ENCODE results near the gene DUOXA2. TPM values are rescaled to one million over a fixed set of nuclear protein-coding genes. Genes with fewer than 3 reads are reported as not detected.

DUOXA2 gene
- total and polyA plus RNA-seq, 2 of the 4 experiments (the other 2 are of a cell fraction) = not detected

- H3K9ac ChIP-seq (ENCODE audit: low read depth, low read length) = no peak overlapping the region
- no peaks in the 10 kb centered on the region for H3K9me3 ChIP-seq (ENCODE audit: control insufficient read depth, insufficient read depth, low read length)
- no peak overlapping the region for H4K91ac ChIP-seq (ENCODE audit: insufficient read depth, low read depth, low read length)
- H3K4ac ChIP-seq (ENCODE audit: low read depth, low read length) = no peak overlapping the region
- no peak overlapping the region for H3K14ac ChIP-seq (replicated peaks; ENCODE audit: low read depth, low read length)
- intact Hi-C loops (cut with micrococcal nuclease) (no loop called here), in situ Hi-C loops (cut with MboI; ENCODE audit: low sequenced_read_pairs) (no loop called here), dilution Hi-C loops (cut with HindIII; ENCODE audit: low sequenced_read_pairs, unreplicated experiment) (no loop called here)
- no peak overlapping the region for H3K27ac ChIP-seq (ENCODE audit: insufficient read depth, low read length)
- no peak overlapping the region for H4K5ac ChIP-seq (ENCODE audit: low read depth, low read length)
- BruUV-seq (replicated peaks) = no TSS peak
- H2AK9ac ChIP-seq (replicated peaks; ENCODE audit: low read depth, low read length, poor library complexity) = no peak overlapping the region
- H2BK5ac ChIP-seq (ENCODE audit: low read depth, low read length, poor library complexity, severe bottlenecking) = no peak overlapping the region
- H2BK15ac ChIP-seq (ENCODE audit: low read depth, low read length) = no peak overlapping the region
- H4K20me1 ChIP-seq (ENCODE audit: insufficient read depth, low read length) = no peaks in the 10 kb centered on the region
- no peaks in the 10 kb centered on the region for H3K36me3 ChIP-seq (ENCODE audit: control insufficient read depth, insufficient read depth, low read length)
- H4K8ac ChIP-seq (ENCODE audit: low read depth in 2 of 2, low read length in 2 of 2) = no peak overlapping the region
- H3K79me1 ChIP-seq (ENCODE audit: low read depth in 1 of 2, low read length in 2 of 2) = no peaks in the 10 kb centered on the region
- no peaks in the 10 kb centered on the region for H3K9me1 ChIP-seq (ENCODE audit: insufficient read depth, low read length)
- ATAC-seq (ENCODE audit: low read depth) (no peak), DNase-seq (no peak)
- peaks cover 20% of the 10 kb centered on the region for H3K27me3 ChIP-seq (ENCODE audit: control insufficient read depth, insufficient read depth, low read length)
- no peak overlapping the region for H3K23ac ChIP-seq (ENCODE audit: low read depth, low read length)
- no peak overlapping the region for H3K18ac ChIP-seq (ENCODE audit: low read depth, low read length)
- H2BK120ac ChIP-seq (ENCODE audit: low read depth, low read length) = no peak overlapping the region
- no peaks in the 10 kb centered on the region for H3K4me1 ChIP-seq (ENCODE audit: control insufficient read depth, insufficient read depth, low read length)
- no peak overlapping the region for H2AK5ac ChIP-seq (ENCODE audit: low read depth, low read length)
- ChIA-PET CTCF (interaction anchor here (2.5 kb wide), 1 partner anchor 35 kb away, joined by 14 read pairs; no protein-coding TSS in a partner anchor), POLR2A (ENCODE audit: unreplicated experiment) (no interaction called here)
- TF ChIP-seq CEBPB (IDR thresholded peaks at IDR 0.05; ENCODE audit: low read depth, low read length) (no peak), MAFK (IDR thresholded peaks at IDR 0.05; ENCODE audit: low read depth, low read length) (no peak), MXI1 (IDR thresholded peaks at IDR 0.05; ENCODE audit: borderline replicate concordance, low read depth, low read length) (no peak), BHLHE40 (IDR thresholded peaks at IDR 0.05; ENCODE audit: low read depth, low read length) (no peak), FOS (IDR thresholded peaks at IDR 0.05; ENCODE audit: low read depth, low read length) (no peak), RFX5 (IDR thresholded peaks at IDR 0.05; ENCODE audit: low read depth, low read length) (no peak)
- H2BK20ac ChIP-seq (ENCODE audit: low read depth, low read length) = no peak overlapping the region
- no peak overlapping the region for H2AFZ ChIP-seq (replicated peaks; ENCODE audit: low read length, poor library complexity)
- H3K56ac ChIP-seq (ENCODE audit: extremely low read depth, insufficient read depth, low read length) = no peak overlapping the region
- H3K4me2 ChIP-seq (ENCODE audit: low read depth, low read length) = no peak overlapping the region
- no peak overlapping the region for H3K4me3 ChIP-seq (ENCODE audit: insufficient read depth, low read depth, low read length)
Observed at GRCh38 chr15:45083223-45083622, 30.9 kb upstream of the DUOXA2 start.
